IPS-18c (cell line): ENCODE measurements around the gene RPS6KB2.
"Not testable (repeated sequence)": the region's sequence is repeated elsewhere in the genome, so short reads cannot be mapped to it uniquely, and the experiment has no call there.

Experiments used
- H3K4me3 ChIP-seq: 2 replicates; pipeline ENCODE4 v1.7.0; 2013; ENCODE audit warnings: low read depth, mild to moderate bottlenecking, low read length, moderate library complexity; ENCODE audit not compliant: insufficient read depth
- H3K9me3 ChIP-seq: one replicate; pipeline ENCODE4 v1.6.1; 2013; ENCODE audit warnings: mild to moderate bottlenecking, low read length, moderate library complexity; ENCODE audit not compliant: control insufficient read depth, insufficient read depth

The RPS6KB2 gene

GRCh38 chr11:67466962-67467771 lies 38.9 kb downstream of the RPS6KB2 start:
- no peak overlapping the region for H3K4me3 ChIP-seq
- H3K9me3 ChIP-seq = no peaks in the 10 kb centered on the region

GRCh38 chr11:67468056-67468455 lies 39.8 kb downstream of the RPS6KB2 start:
- H3K4me3 ChIP-seq = peak overlapping the region; percentile 81
- no peaks in the 10 kb centered on the region for H3K9me3 ChIP-seq

DNA sequence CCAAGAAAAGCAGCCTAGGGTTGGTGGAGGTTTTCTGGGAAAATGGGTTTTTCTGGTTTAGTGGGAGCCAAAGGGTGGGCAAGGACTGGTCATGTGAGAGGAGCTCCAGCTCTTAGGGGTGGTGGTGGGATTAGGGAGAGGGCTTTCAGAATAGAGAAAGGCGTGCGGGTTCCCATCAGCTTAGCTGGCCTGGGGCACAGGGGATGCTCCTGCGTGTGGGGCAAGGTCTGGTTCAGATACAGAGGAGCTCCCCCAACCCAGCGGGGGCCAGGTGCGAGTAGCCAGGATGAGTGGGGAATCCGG lies 40.1 kb downstream of the RPS6KB2 start:
- no peaks in the 10 kb centered on the region for H3K9me3 ChIP-seq
- H3K4me3 ChIP-seq = peak overlapping the region; percentile 81

DNA sequence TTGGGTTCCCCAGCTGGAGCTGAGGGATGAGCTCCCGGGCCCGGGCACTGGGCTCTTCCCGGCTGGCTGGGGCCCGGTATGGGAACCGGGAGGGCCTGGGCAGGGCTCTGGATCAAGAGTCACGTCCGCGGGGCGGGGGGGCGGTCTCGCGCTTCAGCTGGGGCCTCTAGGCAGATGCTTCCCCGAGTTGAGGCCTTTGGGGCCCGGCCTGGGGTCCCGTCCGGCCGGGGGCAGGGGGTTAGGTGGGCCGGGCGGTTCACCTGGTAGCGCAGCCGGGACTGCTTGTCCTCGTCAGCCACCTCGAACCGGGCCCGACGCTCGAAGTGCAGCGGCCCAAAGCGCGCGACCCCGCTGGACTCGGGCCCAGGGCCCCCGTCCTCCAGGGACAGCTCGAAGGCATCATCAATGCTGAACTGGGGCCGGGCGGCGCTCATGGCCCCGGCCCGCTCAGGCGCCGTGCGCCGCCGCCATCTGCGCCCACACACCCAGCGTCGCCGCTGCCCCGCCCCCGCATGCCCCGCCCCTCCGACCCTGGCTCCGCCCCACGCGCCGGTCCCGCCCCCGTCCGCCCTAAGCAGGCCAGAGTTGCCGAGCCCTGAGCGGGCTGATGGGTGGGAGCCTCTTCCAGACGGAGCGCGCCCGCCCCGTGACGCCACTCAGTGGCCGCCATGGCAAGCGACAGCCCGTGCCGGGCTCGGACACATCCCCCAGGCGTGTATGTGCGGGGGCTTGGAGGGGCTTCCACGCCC lies 40.6 kb downstream of the RPS6KB2 start, which contains the start of gene TMEM134:
Gene TMEM134, minus strand, starts transcription at position 493 of the 749 bp plus-strand sequence. Its CDS starts 59 bp downstream, at position 434.
- Histone ChIP-seq H3K4me3 (peak within 1 kb of the TSS; percentile 81), H3K9me3 (no peaks in the 10 kb centered on the region)

- H3K9me3 ChIP-seq = no peaks in the 10 kb centered on the region
- peak overlapping the region; percentile 36; the same call in 1 of the 2 replicates for H3K4me3 ChIP-seq
These were observed 41.2 kb downstream of the RPS6KB2 start for GRCh38 chr11:67469508-67469811.

DNA sequence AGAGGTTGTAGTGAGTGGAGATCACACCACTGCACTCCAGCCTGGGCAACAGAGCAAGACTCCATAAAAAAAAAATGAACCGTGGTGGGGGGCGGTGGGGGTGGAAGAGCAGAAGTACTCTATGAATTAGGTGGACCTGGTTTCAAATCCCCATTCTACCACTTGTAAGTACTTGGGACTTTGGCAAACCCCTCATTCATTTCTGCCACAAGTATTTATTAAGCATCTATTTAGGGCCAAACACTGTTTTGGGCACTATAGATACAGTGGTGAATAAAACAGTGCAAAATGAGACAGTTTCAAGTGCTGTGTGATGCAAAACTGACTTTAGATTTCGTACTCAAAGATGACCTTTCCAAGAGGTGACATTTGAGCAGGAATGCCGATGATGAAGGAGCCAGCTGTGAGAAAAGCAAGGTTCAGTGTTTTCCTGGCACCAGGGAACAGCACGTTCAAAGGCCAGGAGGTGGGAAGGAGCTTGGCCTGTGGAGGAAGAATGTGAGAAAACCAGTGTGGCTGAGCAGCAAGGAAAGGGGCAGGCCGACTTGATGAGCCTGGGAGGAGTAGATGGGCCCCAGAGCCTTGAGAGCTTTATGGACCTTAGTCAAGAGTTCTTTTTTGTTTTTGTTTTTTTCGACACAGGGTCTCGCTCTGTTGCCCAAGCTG lies 42.2 kb downstream of the RPS6KB2 start:
- H3K4me3 ChIP-seq = no peak overlapping the region
- no peaks in the 10 kb centered on the region for H3K9me3 ChIP-seq

DNA sequence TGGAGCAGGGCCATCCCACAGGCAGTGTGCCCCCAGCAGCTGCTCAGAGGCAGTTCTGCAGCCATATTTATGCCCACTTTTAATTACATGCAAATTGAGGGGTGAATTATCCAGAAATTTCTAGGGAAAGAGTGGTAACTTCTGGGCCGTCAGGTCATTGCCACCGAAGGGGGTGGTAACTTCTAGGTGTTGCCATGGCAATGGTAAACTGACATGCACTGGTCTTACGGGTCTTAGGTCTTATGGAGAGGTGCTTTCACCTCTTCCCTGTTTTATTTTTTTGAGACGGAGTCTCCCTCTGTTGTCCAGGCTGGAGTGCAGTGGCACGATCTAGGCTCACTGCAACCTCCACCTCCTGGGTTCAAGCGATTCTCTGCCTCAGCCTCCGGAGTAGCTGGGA lies 44.6 kb downstream of the RPS6KB2 start:
- H3K9me3 ChIP-seq = no peaks in the 10 kb centered on the region
- H3K4me3 ChIP-seq = no peak overlapping the region

DNA sequence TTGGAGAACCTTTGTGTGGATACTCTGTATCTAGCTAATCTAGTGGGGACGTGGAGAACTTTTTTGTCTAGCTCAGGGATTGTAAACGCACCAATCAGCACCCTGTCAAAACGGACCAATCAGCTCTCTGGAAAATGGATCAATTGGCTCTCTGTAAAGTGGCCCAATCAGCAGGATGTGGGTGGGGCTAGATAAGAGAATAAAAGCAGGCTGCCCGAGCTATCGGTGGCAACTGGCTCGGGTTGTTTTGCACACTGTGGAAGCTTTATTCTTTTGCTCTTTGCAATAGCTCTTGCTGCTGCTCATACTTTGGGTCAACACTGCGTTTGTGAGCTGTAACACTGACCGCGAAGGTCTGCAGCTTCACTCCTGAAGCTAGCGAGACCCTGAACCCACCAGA lies 48.4 kb downstream of the RPS6KB2 start:
- not testable (repeated sequence) for H3K9me3 ChIP-seq, H3K4me3 ChIP-seq

DNA sequence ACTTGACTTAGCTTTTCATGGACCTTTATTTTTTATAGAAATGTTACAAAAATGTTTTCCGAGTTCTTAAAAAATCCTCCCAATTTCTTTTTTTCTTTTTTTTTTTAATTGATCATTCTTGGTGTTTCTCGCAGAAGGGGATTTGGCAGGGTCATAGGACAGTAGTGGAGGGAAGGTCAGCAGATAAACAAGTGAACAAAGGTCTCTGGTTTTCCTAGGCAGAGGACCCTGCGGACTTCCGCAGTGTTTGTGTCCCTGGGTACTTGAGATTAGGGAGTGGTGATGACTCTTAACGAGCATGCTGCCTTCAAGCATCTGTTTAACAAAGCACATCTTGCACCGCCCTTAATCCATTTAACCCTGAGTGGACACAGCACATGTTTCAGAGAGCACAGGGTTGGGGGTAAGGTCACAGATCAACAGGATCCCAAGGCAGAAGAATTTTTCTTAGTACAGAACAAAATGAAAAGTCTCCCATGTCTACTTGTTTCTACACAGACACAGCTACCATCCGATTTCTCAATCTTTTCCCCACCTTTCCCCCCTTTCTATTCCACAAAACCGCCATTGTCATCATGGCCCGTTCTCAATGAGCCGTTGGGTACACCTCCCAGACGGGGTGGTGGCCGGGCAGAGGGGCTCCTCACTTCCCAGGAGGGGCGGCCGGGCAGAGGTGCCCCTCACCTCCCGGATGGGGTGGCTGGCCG lies 49.2 kb downstream of the RPS6KB2 start:
- H3K9me3 ChIP-seq, H3K4me3 ChIP-seq: not testable (repeated sequence)

- no peak overlapping the region; the same call in 1 of the 2 replicates for H3K4me3 ChIP-seq
- no peaks in the 10 kb centered on the region for H3K9me3 ChIP-seq
These were observed 54.1 kb downstream of the RPS6KB2 start for GRCh38 chr11:67482275-67482826.

- no peaks in the 10 kb centered on the region for H3K9me3 ChIP-seq
These were observed 54.8 kb downstream of the RPS6KB2 start, which contains the start of gene AIP for GRCh38 chr11:67482827-67483798. TSS of gene AIP (plus strand) at chr11:67483026. CDS start at chr11:67483159, 133 bp downstream.

GRCh38 chr11:67483831-67484665 lies 55.8 kb downstream of the RPS6KB2 start:
- no peak overlapping the region for H3K4me3 ChIP-seq
- no peaks in the 10 kb centered on the region for H3K9me3 ChIP-seq

More at GRCh38 chr11:67482827-67483798, 54.8 kb downstream of the RPS6KB2 start, which contains the start of gene AIP:
- peak within 1 kb of the TSS; percentile 58 for H3K4me3 ChIP-seq

DNA sequence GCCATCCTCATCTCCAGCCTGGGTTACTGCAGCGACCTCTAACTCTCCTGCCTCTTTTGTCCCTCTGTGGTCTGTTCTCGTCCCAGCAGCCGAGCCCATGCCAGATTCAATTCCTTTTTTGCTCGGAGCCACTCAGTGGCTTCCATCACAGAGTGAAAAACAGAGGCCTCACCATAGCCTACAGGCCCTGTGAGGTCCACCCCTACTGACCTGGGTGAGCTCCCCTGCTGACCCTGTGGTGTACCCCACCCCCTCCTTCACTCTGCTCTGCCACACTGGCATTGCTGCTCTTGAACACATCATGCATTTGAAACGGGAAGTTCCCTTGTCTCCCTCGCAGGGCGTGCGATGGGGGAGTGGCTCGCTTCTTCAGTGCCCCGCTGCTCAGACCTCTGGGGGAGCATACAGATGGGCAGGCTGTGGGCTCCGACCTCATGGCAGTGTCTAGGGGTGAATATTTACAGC lies 56.6 kb downstream of the RPS6KB2 start:
- Histone ChIP-seq H3K9me3 (no peaks in the 10 kb centered on the region), H3K4me3 (no peak overlapping the region)
